HEK293 (cell line): ENCODE data around the gene IGDCC3.
"Not testable (repeated sequence)": the region's sequence is repeated elsewhere in the genome, so short reads cannot be mapped to it uniquely, and the experiment has no call there.

ENCODE experiments used
- CTCF ChIA-PET: fragments of 350-600 bp; formaldehyde crosslinking; extraction: SDS; loops from one replicate; lab custom pipeline; 2021; ENCODE audit warnings: antibody characterized with exemption; lab: Yijun Ruan, JAX
- POLR2A ChIA-PET: fragments of 300-600 bp; formaldehyde crosslinking; extraction: SDS; loops from one replicate; lab custom pipeline; 2020; ENCODE audit warnings: antibody characterized with exemption, inconsistent platforms; lab: Yijun Ruan, JAX
- H3K27ac ChIP-seq: fragments of 200-500 bp; sonication (Bioruptor generic); 2 replicates; pipeline ENCODE4 v1.5.1; 2014; ENCODE audit warnings: low read depth, low read length, control low read depth, inconsistent platforms; ENCODE audit errors: extremely low read depth
- H3K36me3 ChIP-seq, 2 experiments: fragments of 200-500 bp in 1 of 2; sonication (Bioruptor generic) in 1 of 2; 1 replicate in 1 of 2; 2 replicates in 1 of 2; pipeline ENCODE4 v1.5.1; 2014 to 2017; ENCODE audit warnings: inconsistent platforms in 2 of 2, low read length in 2 of 2; ENCODE audit not compliant: control insufficient read depth in 2 of 2, insufficient read depth in 1 of 2
- H3K4me1 ChIP-seq: fragments of 200-500 bp; sonication (Bioruptor generic); 2 replicates; pipeline ENCODE4 v1.5.1; 2014; ENCODE audit warnings: mild to moderate bottlenecking, low read length, inconsistent platforms; ENCODE audit not compliant: control insufficient read depth, insufficient read depth
- H3K4me3 ChIP-seq: 2 replicates; pipeline ENCODE4 v1.5.1; 2011; ENCODE audit warnings: low read depth, mild to moderate bottlenecking, control low read depth, low read length, moderate library complexity
- H3K9me3 ChIP-seq: fragments of 200-500 bp; sonication (Bioruptor generic); 2 replicates; pipeline ENCODE4 v1.5.1; 2014; ENCODE audit warnings: low read depth, low read length, inconsistent platforms; ENCODE audit not compliant: control insufficient read depth, insufficient read depth
- OVOL3 ChIP-seq: fragments of 450-650 bp; formaldehyde crosslinking; IDR thresholded peaks from 2 replicates; pipeline ENCODE4 v1.5.1; 2016; ENCODE audit warnings: missing biosample characterization, missing genetic modification characterization
- PRDM1 ChIP-seq: fragments of 450-650 bp; formaldehyde crosslinking; IDR thresholded peaks from 2 replicates; pipeline ENCODE4; 2016; ENCODE audit warnings: missing biosample characterization, missing genetic modification characterization
- SETDB1 ChIP-seq: IDR thresholded peaks from one replicate; pipeline ENCODE4 v1.6.1; 2017; ENCODE audit warnings: mild to moderate bottlenecking, low read length, moderate library complexity, mixed read lengths; ENCODE audit not compliant: insufficient read length
- SP2 ChIP-seq: fragments of 450-650 bp; formaldehyde crosslinking; IDR thresholded peaks from 2 replicates; pipeline ENCODE4 v1.5.1; 2016; ENCODE audit warnings: missing biosample characterization, missing genetic modification characterization
- ZBTB8A ChIP-seq: fragments of 450-650 bp; formaldehyde crosslinking; IDR thresholded peaks from 2 replicates; pipeline ENCODE4 v1.5.1; 2016; ENCODE audit warnings: missing biosample characterization, missing genetic modification characterization
- ZNF354C ChIP-seq: fragments of 450-650 bp; formaldehyde crosslinking; IDR thresholded peaks from 2 replicates; pipeline ENCODE4 v1.5.1; 2016; ENCODE audit warnings: missing biosample characterization, missing genetic modification characterization, low read depth, borderline replicate concordance
- ZNF529 ChIP-seq: fragments of 450-650 bp; formaldehyde crosslinking; IDR thresholded peaks from 2 replicates; pipeline ENCODE4 v1.5.1; 2017; ENCODE audit warnings: missing genetic modification characterization, missing biosample characterization; ENCODE audit not compliant: insufficient replicate concordance
- ZNF549 ChIP-seq: fragments of 450-650 bp; IDR thresholded peaks from 2 replicates; pipeline ENCODE4 v1.5.1; 2018; ENCODE audit warnings: missing biosample characterization, missing genetic modification characterization, mild to moderate bottlenecking, inconsistent platforms, moderate library complexity
- TF ChIP-seq, protein P1 (sequence below): fragments of 450-650 bp; formaldehyde crosslinking; IDR thresholded peaks from 2 replicates; pipeline ENCODE4 v1.5.1; 2016; ENCODE audit warnings: missing biosample characterization, missing genetic modification characterization
- TF ChIP-seq, protein P2 (sequence below): fragments of 450-650 bp; formaldehyde crosslinking; IDR thresholded peaks from 2 replicates; pipeline ENCODE4 v1.5.1; 2016; ENCODE audit warnings: missing biosample characterization, missing genetic modification characterization
- TF ChIP-seq, protein P3 (sequence below): IDR thresholded peaks from 2 replicates; pipeline ENCODE4 v1.6.1; 2011; ENCODE audit warnings: mild to moderate bottlenecking, low read depth, low read length, borderline replicate concordance
- TF ChIP-seq, protein P4 (sequence below): fragments of 450-650 bp; formaldehyde crosslinking; conservative IDR thresholded peaks from 2 replicates; pipeline ENCODE4 v1.5.1; 2016; ENCODE audit warnings: low read depth, missing biosample characterization, missing genetic modification characterization

Gene IGDCC3

DNA sequence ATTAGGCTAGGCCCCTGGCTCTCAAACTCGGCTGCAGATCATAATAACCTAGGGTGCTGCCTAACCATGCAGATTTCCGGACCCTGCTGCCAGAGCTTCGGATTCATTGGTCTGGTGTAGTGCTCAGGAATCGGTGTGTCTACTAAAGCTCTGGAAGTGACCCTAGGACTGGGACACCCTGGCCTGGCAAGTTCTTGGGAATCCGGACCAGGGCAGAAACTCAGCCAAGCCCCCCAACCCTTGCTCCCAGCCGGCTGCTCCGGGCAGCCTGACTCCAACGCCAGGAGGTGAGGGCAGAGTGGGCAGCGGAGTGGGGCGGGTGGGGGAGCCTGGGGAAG, 23.0 kb downstream of the IGDCC3 start (continued):
- TF ChIP-seq OVOL3 (no peak), SP2 (tag by site-specific recombination) (no peak), ZNF354C (tag by site-specific recombination) (no peak), ZNF549 (tag by site-specific recombination) (no peak)

DNA sequence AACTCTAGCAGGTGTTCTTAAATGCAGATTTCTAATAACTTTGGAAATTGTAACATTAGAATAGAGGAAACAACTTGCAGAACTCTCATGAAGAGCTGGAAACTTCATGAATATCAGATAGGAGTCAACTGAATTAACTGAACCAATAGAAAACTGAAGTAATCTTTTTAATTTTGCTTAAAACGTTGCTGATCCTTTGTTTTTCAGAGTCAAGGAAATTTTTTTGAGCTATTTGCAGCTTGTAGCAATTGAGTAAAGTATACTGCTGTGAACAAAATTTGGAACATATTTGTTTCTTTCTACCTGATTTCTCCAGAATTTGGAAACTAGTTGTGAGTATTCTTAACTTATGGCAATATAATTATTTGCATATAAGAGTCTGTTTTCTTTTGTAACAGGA, 25.8 kb downstream of the IGDCC3 start:
- H3K4me1 ChIP-seq, H3K4me3 ChIP-seq, H3K27ac ChIP-seq, H3K9me3 ChIP-seq, H3K36me3 ChIP-seq, POLR2A ChIA-PET: not testable (repeated sequence)
- CTCF ChIA-PET, result interaction anchor here (0.7 to 1.6 kb wide), 3 partner anchors 33 to 1783 kb away, joined by 3 to 7 read pairs (median 6); no protein-coding TSS in a partner anchor
- peak; percentile 95 for TF ChIP-seq SETDB1
- TF ChIP-seq, protein P1, sequence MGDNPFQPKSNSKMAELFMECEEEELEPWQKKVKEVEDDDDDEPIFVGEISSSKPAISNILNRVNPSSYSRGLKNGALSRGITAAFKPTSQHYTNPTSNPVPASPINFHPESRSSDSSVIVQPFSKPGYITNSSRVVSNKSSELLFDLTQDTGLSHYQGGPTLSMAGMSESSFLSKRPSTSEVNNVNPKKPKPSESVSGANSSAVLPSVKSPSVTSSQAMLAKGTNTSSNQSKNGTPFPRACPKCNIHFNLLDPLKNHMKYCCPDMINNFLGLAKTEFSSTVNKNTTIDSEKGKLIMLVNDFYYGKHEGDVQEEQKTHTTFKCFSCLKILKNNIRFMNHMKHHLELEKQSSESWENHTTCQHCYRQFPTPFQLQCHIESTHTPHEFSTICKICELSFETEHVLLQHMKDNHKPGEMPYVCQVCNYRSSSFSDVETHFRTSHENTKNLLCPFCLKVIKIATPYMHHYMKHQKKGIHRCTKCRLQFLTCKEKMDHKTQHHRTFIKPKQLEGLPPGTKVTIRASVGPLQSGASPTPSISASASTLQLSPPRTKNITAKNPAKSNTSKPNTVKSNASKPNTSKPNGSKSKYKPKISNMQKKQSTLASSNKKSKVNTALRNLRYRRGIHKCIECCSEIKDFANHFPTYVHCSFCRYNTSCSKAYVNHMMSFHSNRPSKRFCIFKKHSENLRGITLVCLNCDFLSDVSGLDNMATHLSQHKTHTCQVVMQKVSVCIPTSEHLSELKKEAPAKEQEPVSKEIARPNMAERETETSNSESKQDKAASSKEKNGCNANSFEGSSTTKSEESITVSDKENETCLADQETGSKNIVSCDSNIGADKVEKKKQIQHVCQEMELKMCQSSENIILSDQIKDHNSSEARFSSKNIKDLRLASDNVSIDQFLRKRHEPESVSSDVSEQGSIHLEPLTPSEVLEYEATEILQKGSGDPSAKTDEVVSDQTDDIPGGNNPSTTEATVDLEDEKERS (tag by site-specific recombination), result 0 out of 2 replicates have a peak, but pooled peaks have one; percentile 16
- TF ChIP-seq ZNF529 (tag by site-specific recombination), result peak; percentile 5

DNA sequence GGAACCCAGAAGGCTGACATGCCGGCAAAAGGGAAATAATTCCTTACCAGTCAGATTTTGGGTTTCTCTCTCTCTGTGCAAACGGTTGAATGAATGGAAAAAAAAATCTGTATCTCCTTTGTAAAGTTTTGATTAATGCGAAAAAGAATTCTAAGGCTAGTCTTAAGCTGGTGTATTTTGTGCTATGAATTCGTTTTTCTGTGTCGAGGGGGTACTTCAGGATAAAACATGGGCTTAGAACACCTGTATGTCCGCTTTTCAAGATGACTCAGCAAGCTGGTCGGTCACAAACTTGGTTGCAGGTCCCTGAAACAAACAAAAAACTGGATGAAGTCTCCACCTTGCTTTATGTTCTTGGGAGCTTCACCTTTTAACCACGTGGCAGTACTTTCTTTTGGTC, 28.5 kb downstream of the IGDCC3 start:
- CTCF ChIA-PET, result interaction anchor here (0.8 to 2.2 kb wide), 4 partner anchors 14 to 36 kb away, joined by 3 to 9 read pairs (median 4); no protein-coding TSS in a partner anchor
- TF ChIP-seq, protein P2, sequence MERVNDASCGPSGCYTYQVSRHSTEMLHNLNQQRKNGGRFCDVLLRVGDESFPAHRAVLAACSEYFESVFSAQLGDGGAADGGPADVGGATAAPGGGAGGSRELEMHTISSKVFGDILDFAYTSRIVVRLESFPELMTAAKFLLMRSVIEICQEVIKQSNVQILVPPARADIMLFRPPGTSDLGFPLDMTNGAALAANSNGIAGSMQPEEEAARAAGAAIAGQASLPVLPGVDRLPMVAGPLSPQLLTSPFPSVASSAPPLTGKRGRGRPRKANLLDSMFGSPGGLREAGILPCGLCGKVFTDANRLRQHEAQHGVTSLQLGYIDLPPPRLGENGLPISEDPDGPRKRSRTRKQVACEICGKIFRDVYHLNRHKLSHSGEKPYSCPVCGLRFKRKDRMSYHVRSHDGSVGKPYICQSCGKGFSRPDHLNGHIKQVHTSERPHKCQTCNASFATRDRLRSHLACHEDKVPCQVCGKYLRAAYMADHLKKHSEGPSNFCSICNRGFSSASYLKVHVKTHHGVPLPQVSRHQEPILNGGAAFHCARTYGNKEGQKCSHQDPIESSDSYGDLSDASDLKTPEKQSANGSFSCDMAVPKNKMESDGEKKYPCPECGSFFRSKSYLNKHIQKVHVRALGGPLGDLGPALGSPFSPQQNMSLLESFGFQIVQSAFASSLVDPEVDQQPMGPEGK (tag by site-specific recombination), result no peak
- TF ChIP-seq, protein P3, sequence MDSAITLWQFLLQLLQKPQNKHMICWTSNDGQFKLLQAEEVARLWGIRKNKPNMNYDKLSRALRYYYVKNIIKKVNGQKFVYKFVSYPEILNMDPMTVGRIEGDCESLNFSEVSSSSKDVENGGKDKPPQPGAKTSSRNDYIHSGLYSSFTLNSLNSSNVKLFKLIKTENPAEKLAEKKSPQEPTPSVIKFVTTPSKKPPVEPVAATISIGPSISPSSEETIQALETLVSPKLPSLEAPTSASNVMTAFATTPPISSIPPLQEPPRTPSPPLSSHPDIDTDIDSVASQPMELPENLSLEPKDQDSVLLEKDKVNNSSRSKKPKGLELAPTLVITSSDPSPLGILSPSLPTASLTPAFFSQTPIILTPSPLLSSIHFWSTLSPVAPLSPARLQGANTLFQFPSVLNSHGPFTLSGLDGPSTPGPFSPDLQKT, result no peak
- TF ChIP-seq, protein P4, sequence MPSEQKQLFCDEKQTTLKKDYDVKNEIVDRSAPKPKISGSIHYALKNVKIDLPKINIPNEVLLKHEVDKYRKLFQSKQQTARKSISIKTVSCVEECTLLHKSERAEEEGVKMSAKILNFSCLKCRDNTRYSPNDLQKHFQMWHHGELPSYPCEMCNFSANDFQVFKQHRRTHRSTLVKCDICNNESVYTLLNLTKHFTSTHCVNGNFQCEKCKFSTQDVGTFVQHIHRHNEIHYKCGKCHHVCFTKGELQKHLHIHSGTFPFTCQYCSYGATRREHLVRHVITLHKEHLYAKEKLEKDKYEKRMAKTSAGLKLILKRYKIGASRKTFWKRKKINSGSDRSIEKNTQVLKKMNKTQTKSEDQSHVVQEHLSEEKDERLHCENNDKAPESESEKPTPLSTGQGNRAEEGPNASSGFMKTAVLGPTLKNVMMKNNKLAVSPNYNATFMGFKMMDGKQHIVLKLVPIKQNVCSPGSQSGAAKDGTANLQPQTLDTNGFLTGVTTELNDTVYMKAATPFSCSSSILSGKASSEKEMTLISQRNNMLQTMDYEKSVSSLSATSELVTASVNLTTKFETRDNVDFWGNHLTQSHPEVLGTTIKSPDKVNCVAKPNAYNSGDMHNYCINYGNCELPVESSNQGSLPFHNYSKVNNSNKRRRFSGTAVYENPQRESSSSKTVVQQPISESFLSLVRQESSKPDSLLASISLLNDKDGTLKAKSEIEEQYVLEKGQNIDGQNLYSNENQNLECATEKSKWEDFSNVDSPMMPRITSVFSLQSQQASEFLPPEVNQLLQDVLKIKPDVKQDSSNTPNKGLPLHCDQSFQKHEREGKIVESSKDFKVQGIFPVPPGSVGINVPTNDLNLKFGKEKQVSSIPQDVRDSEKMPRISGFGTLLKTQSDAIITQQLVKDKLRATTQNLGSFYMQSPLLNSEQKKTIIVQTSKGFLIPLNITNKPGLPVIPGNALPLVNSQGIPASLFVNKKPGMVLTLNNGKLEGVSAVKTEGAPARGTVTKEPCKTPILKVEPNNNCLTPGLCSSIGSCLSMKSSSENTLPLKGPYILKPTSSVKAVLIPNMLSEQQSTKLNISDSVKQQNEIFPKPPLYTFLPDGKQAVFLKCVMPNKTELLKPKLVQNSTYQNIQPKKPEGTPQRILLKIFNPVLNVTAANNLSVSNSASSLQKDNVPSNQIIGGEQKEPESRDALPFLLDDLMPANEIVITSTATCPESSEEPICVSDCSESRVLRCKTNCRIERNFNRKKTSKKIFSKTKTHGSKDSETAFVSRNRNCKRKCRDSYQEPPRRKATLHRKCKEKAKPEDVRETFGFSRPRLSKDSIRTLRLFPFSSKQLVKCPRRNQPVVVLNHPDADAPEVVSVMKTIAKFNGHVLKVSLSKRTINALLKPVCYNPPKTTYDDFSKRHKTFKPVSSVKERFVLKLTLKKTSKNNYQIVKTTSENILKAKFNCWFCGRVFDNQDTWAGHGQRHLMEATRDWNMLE (tag by site-specific recombination), result no peak
- TF ChIP-seq PRDM1 (no peak), ZBTB8A (tag by site-specific recombination) (no peak)
- POLR2A ChIA-PET, result no interaction called here

DNA sequence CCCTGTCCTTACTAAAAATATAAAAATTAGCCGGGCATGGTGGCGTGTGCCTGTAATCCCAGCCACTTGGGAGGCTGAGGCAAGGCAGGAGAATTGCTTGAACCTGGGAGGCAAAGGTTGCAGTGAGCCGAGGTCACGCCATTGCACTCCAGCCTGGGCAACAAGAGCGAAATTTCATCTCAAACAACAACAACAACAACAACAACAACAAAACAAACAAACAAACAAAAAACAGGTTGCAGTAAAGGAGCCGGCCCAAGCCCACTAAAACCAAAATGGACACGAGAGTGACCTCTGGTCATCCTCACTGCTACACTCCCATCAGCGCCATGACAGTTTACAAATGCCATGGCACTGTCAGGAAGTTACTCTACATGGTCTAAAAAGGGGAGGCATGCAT, 30.0 kb downstream of the IGDCC3 start:
- H3K36me3 ChIP-seq, POLR2A ChIA-PET, H3K9me3 ChIP-seq, H3K27ac ChIP-seq, H3K4me3 ChIP-seq, CTCF ChIA-PET, H3K4me1 ChIP-seq: not testable (repeated sequence)

More for the DNA sequence above, 28.5 kb downstream of the IGDCC3 start:
- no peaks in the 10 kb centered on the region for H3K4me1 ChIP-seq
- H3K27ac ChIP-seq, result no peak overlapping the region
- H3K9me3 ChIP-seq, result no peaks in the 10 kb centered on the region
- H3K36me3 ChIP-seq, result no peaks in the 10 kb centered on the region
- no peak overlapping the region for H3K4me3 ChIP-seq
